NCI-H2196 (cell line): ENCODE data around the gene KRT86.

Source experiments
- DNase-seq: peaks from one replicate; lab custom pipeline; 2025; ENCODE audit not compliant: unreplicated experiment; lab: John Stamatoyannopoulos, UW

Gene KRT86

DNA sequence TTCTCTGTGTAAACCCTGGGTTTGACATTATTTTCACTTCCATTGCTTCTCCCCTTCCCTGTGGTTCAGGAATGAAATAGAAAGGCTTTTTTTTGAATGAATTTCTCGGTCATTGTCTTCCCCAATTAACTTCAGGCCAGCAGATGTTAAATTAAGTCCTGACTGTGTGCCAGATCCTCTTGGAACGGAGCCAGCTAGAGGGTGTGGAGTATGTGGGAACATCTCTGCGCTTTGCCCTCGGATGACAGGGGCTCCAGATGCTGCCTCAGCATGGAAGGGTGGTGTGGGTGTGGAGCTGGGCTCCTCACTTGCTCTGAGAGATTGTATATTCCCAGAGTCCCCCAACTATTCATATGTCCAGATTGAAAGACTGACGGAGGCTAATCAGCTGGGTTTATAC is 79.8 kb downstream of the KRT86 start:
- peak; percentile 20 for DNase-seq

DNA sequence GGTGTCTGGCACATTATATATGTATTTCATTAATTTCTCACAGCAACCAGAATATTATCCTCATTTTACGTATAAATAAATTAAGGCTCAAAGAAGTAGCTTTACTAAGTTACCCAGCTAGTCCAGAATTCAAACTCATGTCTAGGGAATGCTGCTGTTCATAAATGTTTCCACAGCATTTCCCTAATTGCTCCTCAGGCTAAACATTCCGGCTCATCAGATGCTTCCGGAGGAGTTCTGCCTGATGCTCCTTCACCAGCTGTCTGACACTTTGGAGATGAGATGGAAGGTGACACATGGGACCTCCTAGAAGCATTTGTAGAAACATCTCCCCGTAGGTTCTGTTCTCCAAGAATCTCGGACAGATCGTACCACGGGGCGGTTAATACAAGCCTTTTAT is 80.7 kb downstream of the KRT86 start:
- no peak for DNase-seq

DNA sequence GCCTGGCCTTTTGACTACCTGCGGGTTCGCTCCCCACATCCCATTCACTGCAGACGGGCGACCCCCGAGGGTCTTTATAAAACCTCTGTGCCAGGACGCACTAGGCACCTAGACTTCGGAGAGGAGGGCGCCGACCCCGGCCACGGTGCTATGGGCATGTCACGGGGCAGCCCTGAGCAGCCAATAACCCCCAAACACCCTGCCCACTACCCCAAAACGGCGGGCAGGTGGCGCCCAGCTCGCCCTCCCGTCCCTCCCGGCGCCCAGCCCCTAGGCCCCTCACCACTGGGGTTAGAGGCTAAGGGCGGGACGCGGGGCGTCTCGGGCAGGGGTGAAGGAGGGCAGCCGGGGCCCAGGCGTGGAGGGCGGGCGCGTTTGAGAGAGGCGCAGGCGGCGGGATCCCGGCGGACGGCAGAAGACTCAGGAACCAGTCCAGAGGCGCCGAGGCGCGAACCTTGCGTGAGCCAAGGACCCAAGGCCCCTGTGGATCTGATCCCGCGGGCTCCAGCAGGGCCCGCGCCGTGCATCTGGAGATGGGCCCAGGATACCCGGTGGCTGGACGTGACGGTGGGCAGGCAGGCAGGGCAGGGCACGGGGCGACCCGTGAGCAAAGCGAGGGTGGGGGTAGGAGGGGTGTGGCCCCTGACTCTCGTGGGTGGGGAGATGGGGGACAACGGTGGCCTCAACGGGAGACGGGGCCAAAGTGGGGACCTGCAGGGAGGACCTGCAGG is 81.8 kb downstream of the KRT86 start:
- DNase-seq, result no peak

DNA sequence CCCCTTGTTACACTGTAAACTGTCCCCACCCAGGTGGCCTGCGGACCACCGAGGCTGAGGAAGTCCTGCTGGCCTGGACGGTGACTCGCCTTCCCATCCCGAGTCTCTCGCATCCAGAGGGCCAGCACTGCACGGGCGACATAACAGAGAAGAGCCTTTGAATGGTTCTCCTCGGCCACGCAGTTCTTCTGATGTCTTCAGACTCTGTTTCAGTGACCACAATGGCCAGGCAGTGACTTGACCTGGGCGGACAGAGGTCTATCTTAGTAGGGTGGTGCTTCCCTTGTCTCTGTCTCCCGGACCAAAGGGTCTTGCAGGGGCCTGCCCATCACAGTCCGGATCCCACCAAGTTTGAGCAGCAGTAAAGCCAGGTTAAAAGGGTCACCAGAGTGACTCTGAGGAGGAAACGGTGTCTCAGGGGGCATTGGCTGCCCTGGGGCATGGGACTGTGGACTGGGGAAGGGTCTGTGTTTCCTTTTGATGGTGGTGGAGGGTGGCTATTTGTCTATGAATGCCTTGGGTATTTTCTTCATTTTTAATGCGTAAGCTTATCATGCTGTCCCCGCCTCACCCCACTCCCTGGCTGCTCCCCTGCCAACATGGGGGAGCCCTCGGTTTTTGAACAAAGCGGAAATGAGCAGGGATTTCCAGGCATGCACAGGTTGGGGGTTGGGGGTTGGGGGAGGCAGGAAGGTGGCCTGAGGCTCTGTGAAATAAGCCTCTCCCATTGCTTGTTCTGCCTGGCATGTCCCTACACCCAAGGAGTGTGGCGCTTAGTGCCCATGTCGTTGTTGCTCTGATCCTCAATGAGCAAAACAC is 82.5 kb downstream of the KRT86 start:
- DNase-seq, result no peak
